B cell (primary cell): Measurements from ENCODE around the gene POLDIP3. TPM values are rescaled to one million over a fixed set of nuclear protein-coding genes. Genes with fewer than 3 reads are reported as not detected.

Experiments used
- ATAC-seq: fragments of 200-7000 bp; cut with Tn5 transposase; one replicate; pipeline ENCODE4 v1.10.0; 2021; ENCODE audit warnings: low read depth, mild to moderate bottlenecking, moderate number of reproducible peaks, moderate library complexity
- CTCF ChIA-PET: fragments of 350-600 bp; sonication (Branson Sonifier 250); formaldehyde crosslinking; loops from one replicate; lab custom pipeline; 2021; ENCODE audit warnings: antibody characterized with exemption, inconsistent platforms; lab: Charles Lee
- POLR2A ChIA-PET: fragments of 350-600 bp; sonication (Branson Sonifier 250); formaldehyde crosslinking; loops from one replicate; lab custom pipeline; 2021; ENCODE audit warnings: antibody characterized with exemption; lab: Charles Lee
- DNase-seq: peaks from one replicate; pipeline ENCODE4 v3.0.0; 2013
- H2AFZ ChIP-seq: 2 replicates; pipeline ENCODE4 v1.6.1; 2012; ENCODE audit warnings: mild to moderate bottlenecking, low read depth, low read length; ENCODE audit not compliant: insufficient read depth, poor library complexity, severe bottlenecking
- H3K27ac ChIP-seq, 2 donors: 1 replicate in 1 of 2; 2 replicates in 1 of 2; pipeline ENCODE4 v1.5.1; 2012 to 2013; ENCODE audit warnings: low read length in 2 of 2, mild to moderate bottlenecking in 2 of 2, moderate library complexity in 1 of 2
- H3K27me3 ChIP-seq, 4 experiments: fragments of 200-600 bp in 1 of 4; sonication (generic) in 1 of 4; replicated peaks in 1 of 4; 1 replicate in 2 of 4; 2 replicates in 2 of 4; pipeline versions ENCODE4 v1.6.1 to v1.7.0; 2013 to 2016; ENCODE audit warnings: low read length in 3 of 4, mild to moderate bottlenecking in 2 of 4, mixed read lengths in 1 of 4, moderate library complexity in 1 of 4; ENCODE audit not compliant: insufficient read depth in 4 of 4, control insufficient read depth in 3 of 4; ENCODE audit errors: control extremely low read depth in 1 of 4
- H3K36me3 ChIP-seq, 2 experiments: replicated peaks in 1 of 2; 1 replicate in 1 of 2; 2 replicates in 1 of 2; pipeline versions ENCODE4 v1.6.1 to v1.7.1; 2013; ENCODE audit warnings: low read length in 1 of 2; ENCODE audit not compliant: insufficient read depth in 2 of 2, control insufficient read depth in 1 of 2; ENCODE audit errors: control extremely low read depth in 1 of 2, extremely low read depth in 1 of 2
- H3K4me1 ChIP-seq, 2 donors: fragments of 200-600 bp in 1 of 2; sonication (generic) in 1 of 2; 1 replicate in 1 of 2; 2 replicates in 1 of 2; pipeline versions ENCODE4 v1.5.1 to v1.6.1; 2013 to 2017; ENCODE audit warnings: low read length in 2 of 2; ENCODE audit not compliant: control insufficient read depth in 2 of 2, insufficient read depth in 2 of 2
- H3K4me2 ChIP-seq: replicated peaks from 2 replicates; pipeline ENCODE3; 2012; ENCODE audit warnings: mild to moderate bottlenecking, low read depth, low read length; ENCODE audit not compliant: poor library complexity, severe bottlenecking
- H3K4me3 ChIP-seq, 5 experiments: fragments of 200-600 bp in 1 of 5; sonication (generic) in 1 of 5; 1 replicate in 3 of 5; 2 replicates in 2 of 5; pipeline versions ENCODE4 v1.5.1 to v1.7.0; 2011 to 2016; ENCODE audit warnings: low read length in 4 of 5, mild to moderate bottlenecking in 4 of 5, low read depth in 2 of 5, control low read depth in 1 of 5, moderate library complexity in 1 of 5; ENCODE audit not compliant: insufficient read depth in 1 of 5; ENCODE audit errors: control extremely low read depth in 1 of 5, extremely low read depth in 1 of 5
- H3K79me2 ChIP-seq: fragments of 200-600 bp; sonication (generic); one replicate; pipeline ENCODE4 v1.6.0; 2016; ENCODE audit warnings: low read length; ENCODE audit not compliant: control insufficient read depth, insufficient read depth
- H3K9ac ChIP-seq: fragments of 200-600 bp; sonication (generic); 2 replicates; pipeline ENCODE4 v1.6.1; 2017; ENCODE audit warnings: mild to moderate bottlenecking, low read length, moderate library complexity
- H3K9me3 ChIP-seq, 3 donors: one replicate each; pipeline versions ENCODE4 v1.6.1 to v1.7.1; 2013; ENCODE audit warnings: low read length in 2 of 3; ENCODE audit not compliant: control insufficient read depth in 2 of 3, insufficient read depth in 1 of 3; ENCODE audit errors: control extremely low read depth in 1 of 3
- H4K20me1 ChIP-seq: 2 replicates; pipeline ENCODE4 v1.6.0; 2012; ENCODE audit warnings: mild to moderate bottlenecking, low read length; ENCODE audit not compliant: insufficient read depth, control insufficient read depth, poor library complexity, severe bottlenecking
- H3K27ac Mint-ChIP-seq: one replicate; pipeline ENCODE4 v1.8.0; 2021; ENCODE audit warnings: mixed read lengths
- H3K27me3 Mint-ChIP-seq: one replicate; pipeline ENCODE4 v1.8.0; 2021; ENCODE audit warnings: mixed read lengths
- H3K4me1 Mint-ChIP-seq: one replicate; pipeline ENCODE4 v1.8.0; 2021; ENCODE audit warnings: mixed read lengths
- H3K4me3 Mint-ChIP-seq: one replicate; pipeline ENCODE4 v1.8.0; 2021; ENCODE audit warnings: mixed read lengths
- H3K9me3 Mint-ChIP-seq: one replicate; pipeline ENCODE4 v1.8.0; 2022; ENCODE audit warnings: mixed read lengths; ENCODE audit not compliant: insufficient read depth
- CTCF ChIP-seq: fragments of 200-600 bp; IDR thresholded peaks from one replicate; pipeline ENCODE4 v1.8.0; 2022; ENCODE audit warnings: antibody characterized with exemption, mild to moderate bottlenecking
- EZH2 ChIP-seq: IDR thresholded peaks from 2 replicates; pipeline ENCODE4 v1.6.1; 2012; ENCODE audit warnings: borderline replicate concordance, low read depth, mild to moderate bottlenecking, moderate library complexity, low read length; ENCODE audit not compliant: insufficient read depth, poor library complexity, severe bottlenecking
- WGBS: methylation state at CpG from one replicate; pipeline ENCODE4 v1.1.5; 2013; ENCODE audit warnings: missing lambda C conversion rate; ENCODE audit not compliant: insufficient coverage; 5-methylcytosine and 5-hydroxymethylcytosine counted together
- intact Hi-C: fragments of 100-400 bp; cut with micrococcal nuclease; formaldehyde crosslinking; loops from one replicate; pipeline ENCODE4 v1.10.0; 2022
- polyA plus RNA-seq: library from polyadenylated mRNA; depleted of rRNA; stranded (reverse); fragments of >200 nt; gene quantifications from 2 replicates; pipeline ENCODE4 v1.2.3, GENCODE V29; 2012
- total RNA-seq, 2 donors: library from RNA; stranded (reverse); fragments of 120-200 nt in 1 of 2; gene quantifications; 1 replicate in 1 of 2; 2 replicates in 1 of 2; pipeline versions ENCODE4 v1.2.3 to v1.2.4, GENCODE V29; 2013 to 2022

Gene POLDIP3
- total and polyA plus RNA-seq, 2 donors (not counting 1 experiment from before 2014, with no cell fraction given) = 44.9 to 86.5 TPM

- WGBS = 98% methylated on average over 18 of the region's 18 CpGs
- Histone ChIP-seq H3K36me3 (peaks cover 0 to 83% of the 10 kb centered on the region in 2 experiments), H3K27me3 (no peaks in the 10 kb centered on the region), H4K20me1 (peaks cover 54% of the 10 kb centered on the region), H3K4me1 (no peaks in the 10 kb centered on the region), H3K27ac (no peak overlapping the region), H3K4me2 (no peak overlapping the region), H3K4me3 (no peak overlapping the region), H2AFZ (no peak overlapping the region), H3K79me2 (peaks cover 25% of the 10 kb centered on the region), H3K9ac (no peak overlapping the region), H3K9me3 (no peaks in the 10 kb centered on the region)
- Mint-ChIP-seq H3K27ac (no peak overlapping the region), H3K4me3 (no peak overlapping the region), H3K9me3 (no peaks in the 10 kb centered on the region), H3K27me3 (no peaks in the 10 kb centered on the region), H3K4me1 (peaks cover 2% of the 10 kb centered on the region)
- intact Hi-C loops = no loop called here
- no peak for DNase-seq
- TF ChIP-seq CTCF (no peak), EZH2 (no peak)
- ChIA-PET POLR2A (no interaction called here), CTCF (interaction anchor here (0.7 kb wide), 1 partner anchor 9 kb away, joined by 3 read pairs; no protein-coding TSS in a partner anchor)
- ATAC-seq = no peak
These were observed 15.5 kb upstream of the POLDIP3 start for GRCh38 chr22:42630211-42630610.

- WGBS = 97% methylated on average over 9 of the region's 9 CpGs
- no peak for ATAC-seq
- Mint-ChIP-seq H3K4me3 (no peak overlapping the region), H3K9me3 (no peaks in the 10 kb centered on the region), H3K27me3 (no peaks in the 10 kb centered on the region), H3K4me1 (peaks cover 14% of the 10 kb centered on the region), H3K27ac (no peak overlapping the region)
- Histone ChIP-seq H3K27ac (no peak overlapping the region), H3K36me3 (peaks cover 0 to 77% of the 10 kb centered on the region in 2 experiments), H3K4me3 (no peak overlapping the region), H4K20me1 (peaks cover 51% of the 10 kb centered on the region), H3K4me1 (peaks cover 12 to 18% of the 10 kb centered on the region in 2 donors), H2AFZ (no peak overlapping the region), H3K27me3 (no peaks in the 10 kb centered on the region), H3K79me2 (peaks cover 22% of the 10 kb centered on the region), H3K4me2 (no peak overlapping the region), H3K9ac (no peak overlapping the region), H3K9me3 (no peaks in the 10 kb centered on the region)
- ChIA-PET CTCF (interaction anchor here (1.7 kb wide), 1 partner anchor 195 kb away, joined by 4 read pairs; no protein-coding TSS in a partner anchor), POLR2A (no interaction called here)
- TF ChIP-seq CTCF (no peak), EZH2 (no peak)
- DNase-seq = no peak
- intact Hi-C loops = no loop called here
These were observed 13.3 kb upstream of the POLDIP3 start for GRCh38 chr22:42627981-42628380.
